22Rv1 (cell line): ENCODE results near the gene CYB561D1.

ENCODE experiments used
- ZFX ChIP-seq: fragments of 450-650 bp; IDR thresholded peaks from 2 replicates; pipeline ENCODE4 v1.6.1; 2017; ENCODE audit warnings: antibody characterized with exemption, borderline replicate concordance
- TF ChIP-seq, protein P1 (sequence below): fragments of 450-650 bp; IDR thresholded peaks from 2 replicates; pipeline ENCODE4 v1.5.1; 2017; ENCODE audit warnings: mild to moderate bottlenecking

DNA sequence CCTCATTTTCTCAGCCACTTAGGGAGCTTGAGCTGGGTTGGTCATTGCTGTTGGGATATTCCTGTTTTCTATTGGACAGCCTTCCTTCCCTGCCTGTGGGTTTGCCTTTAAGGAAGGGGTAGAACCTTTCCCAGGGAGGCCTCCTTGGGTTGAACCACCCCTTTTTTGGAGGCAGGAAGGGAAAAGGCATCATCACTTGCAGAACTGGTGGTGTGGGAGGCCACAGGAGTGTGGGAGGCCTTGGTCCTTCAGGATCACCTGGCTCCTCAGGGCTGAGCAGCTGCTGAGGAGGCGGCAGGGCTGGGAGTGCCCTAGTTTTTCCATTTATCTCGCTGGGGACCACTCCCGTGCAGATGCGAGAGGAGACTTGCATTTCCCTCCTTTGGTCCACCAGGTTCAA is 667 bp upstream of the CYB561D1 start:
- TF ChIP-seq, protein P1, sequence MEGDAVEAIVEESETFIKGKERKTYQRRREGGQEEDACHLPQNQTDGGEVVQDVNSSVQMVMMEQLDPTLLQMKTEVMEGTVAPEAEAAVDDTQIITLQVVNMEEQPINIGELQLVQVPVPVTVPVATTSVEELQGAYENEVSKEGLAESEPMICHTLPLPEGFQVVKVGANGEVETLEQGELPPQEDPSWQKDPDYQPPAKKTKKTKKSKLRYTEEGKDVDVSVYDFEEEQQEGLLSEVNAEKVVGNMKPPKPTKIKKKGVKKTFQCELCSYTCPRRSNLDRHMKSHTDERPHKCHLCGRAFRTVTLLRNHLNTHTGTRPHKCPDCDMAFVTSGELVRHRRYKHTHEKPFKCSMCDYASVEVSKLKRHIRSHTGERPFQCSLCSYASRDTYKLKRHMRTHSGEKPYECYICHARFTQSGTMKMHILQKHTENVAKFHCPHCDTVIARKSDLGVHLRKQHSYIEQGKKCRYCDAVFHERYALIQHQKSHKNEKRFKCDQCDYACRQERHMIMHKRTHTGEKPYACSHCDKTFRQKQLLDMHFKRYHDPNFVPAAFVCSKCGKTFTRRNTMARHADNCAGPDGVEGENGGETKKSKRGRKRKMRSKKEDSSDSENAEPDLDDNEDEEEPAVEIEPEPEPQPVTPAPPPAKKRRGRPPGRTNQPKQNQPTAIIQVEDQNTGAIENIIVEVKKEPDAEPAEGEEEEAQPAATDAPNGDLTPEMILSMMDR, result no peak
- no peak for TF ChIP-seq ZFX
